Measurements from ENCODE around the gene DDX27.
"Not testable (repeated sequence)": the region's sequence is repeated elsewhere in the genome, so short reads cannot be mapped to it uniquely, and the experiment has no call there.

DDX27 gene

GRCh38 chr20:49210101-49210756 is 9.0 kb upstream of the DDX27 start:
- DNase-seq, result no peak

GRCh38 chr20:49210757-49211110 is 8.5 kb upstream of the DDX27 start:
- no peak for DNase-seq

GRCh38 chr20:49214571-49214970 is 4.6 kb upstream of the DDX27 start:
- DNase-seq, result no peak

GRCh38 chr20:49215232-49215631 is 4.0 kb upstream of the DDX27 start:
- DNase-seq, result no peak

GRCh38 chr20:49216991-49217578 is 2.1 kb upstream of the DDX27 start:
- DNase-seq, result peak; percentile 79

- not testable (repeated sequence) for DNase-seq
Measured at GRCh38 chr20:49218739-49219090, 501 bp upstream of the DDX27 start.

- DNase-seq, result no peak
Measured at GRCh38 chr20:49219924-49220831, 962 bp downstream of the DDX27 start.

GRCh38 chr20:49225896-49226295 is 6.7 kb downstream of the DDX27 start:
- DNase-seq, result no peak

- DNase-seq, result peak; percentile 38
Measured at GRCh38 chr20:49228676-49229075, 9.5 kb downstream of the DDX27 start.

- no peak for DNase-seq
Measured at GRCh38 chr20:49229381-49229780, 10.2 kb downstream of the DDX27 start.

- DNase-seq, result peak; percentile 14
Measured at GRCh38 chr20:49230021-49230420, 10.8 kb downstream of the DDX27 start.

GRCh38 chr20:49230561-49231133 is 11.4 kb downstream of the DDX27 start:
- no peak for DNase-seq

GRCh38 chr20:49231471-49231870 is 12.3 kb downstream of the DDX27 start:
- no peak for DNase-seq

GRCh38 chr20:49233226-49233625 is 14.0 kb downstream of the DDX27 start:
- no peak for DNase-seq

- DNase-seq, result no peak
Measured at GRCh38 chr20:49234831-49235230, 15.6 kb downstream of the DDX27 start.

- no peak for DNase-seq
Measured at GRCh38 chr20:49236301-49236700, 17.1 kb downstream of the DDX27 start.

- DNase-seq, result no peak
Measured at GRCh38 chr20:49237531-49237930, 18.3 kb downstream of the DDX27 start.

GRCh38 chr20:49245921-49246740 is 26.9 kb downstream of the DDX27 start:
- peak; percentile 11 for DNase-seq

GRCh38 chr20:49247169-49247723 is 28.0 kb downstream of the DDX27 start:
- no peak for DNase-seq

- no peak for DNase-seq
Measured at GRCh38 chr20:49247792-49248191, 28.6 kb downstream of the DDX27 start.

- DNase-seq, result no peak
Measured at GRCh38 chr20:49248301-49248700, 29.1 kb downstream of the DDX27 start.

GRCh38 chr20:49248879-49249665 is 29.9 kb downstream of the DDX27 start:
- no peak for DNase-seq

All from NCI-H1092 treated with DMSO at 0.1 percent for 48 hours (cell line).